Activated T-cell treated with anti-CD3 and anti-CD28 coated beads for 24 hours (primary cell): ENCODE data around the gene ITGA11.

Source experiments
- DNase-seq: peaks from one replicate; pipeline ENCODE4 v3.0.0-alpha.2; 2020; ENCODE audit warnings: low read depth

ITGA11 gene, protein sequence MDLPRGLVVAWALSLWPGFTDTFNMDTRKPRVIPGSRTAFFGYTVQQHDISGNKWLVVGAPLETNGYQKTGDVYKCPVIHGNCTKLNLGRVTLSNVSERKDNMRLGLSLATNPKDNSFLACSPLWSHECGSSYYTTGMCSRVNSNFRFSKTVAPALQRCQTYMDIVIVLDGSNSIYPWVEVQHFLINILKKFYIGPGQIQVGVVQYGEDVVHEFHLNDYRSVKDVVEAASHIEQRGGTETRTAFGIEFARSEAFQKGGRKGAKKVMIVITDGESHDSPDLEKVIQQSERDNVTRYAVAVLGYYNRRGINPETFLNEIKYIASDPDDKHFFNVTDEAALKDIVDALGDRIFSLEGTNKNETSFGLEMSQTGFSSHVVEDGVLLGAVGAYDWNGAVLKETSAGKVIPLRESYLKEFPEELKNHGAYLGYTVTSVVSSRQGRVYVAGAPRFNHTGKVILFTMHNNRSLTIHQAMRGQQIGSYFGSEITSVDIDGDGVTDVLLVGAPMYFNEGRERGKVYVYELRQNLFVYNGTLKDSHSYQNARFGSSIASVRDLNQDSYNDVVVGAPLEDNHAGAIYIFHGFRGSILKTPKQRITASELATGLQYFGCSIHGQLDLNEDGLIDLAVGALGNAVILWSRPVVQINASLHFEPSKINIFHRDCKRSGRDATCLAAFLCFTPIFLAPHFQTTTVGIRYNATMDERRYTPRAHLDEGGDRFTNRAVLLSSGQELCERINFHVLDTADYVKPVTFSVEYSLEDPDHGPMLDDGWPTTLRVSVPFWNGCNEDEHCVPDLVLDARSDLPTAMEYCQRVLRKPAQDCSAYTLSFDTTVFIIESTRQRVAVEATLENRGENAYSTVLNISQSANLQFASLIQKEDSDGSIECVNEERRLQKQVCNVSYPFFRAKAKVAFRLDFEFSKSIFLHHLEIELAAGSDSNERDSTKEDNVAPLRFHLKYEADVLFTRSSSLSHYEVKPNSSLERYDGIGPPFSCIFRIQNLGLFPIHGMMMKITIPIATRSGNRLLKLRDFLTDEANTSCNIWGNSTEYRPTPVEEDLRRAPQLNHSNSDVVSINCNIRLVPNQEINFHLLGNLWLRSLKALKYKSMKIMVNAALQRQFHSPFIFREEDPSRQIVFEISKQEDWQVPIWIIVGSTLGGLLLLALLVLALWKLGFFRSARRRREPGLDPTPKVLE

GRCh38 chr15:68431792-68432401, at the start of gene ITGA11:
Gene ITGA11, minus strand, starts transcription at chr15:68432163. Its CDS starts 97 bp downstream, at chr15:68432066.
- DNase-seq: no peak

DNA sequence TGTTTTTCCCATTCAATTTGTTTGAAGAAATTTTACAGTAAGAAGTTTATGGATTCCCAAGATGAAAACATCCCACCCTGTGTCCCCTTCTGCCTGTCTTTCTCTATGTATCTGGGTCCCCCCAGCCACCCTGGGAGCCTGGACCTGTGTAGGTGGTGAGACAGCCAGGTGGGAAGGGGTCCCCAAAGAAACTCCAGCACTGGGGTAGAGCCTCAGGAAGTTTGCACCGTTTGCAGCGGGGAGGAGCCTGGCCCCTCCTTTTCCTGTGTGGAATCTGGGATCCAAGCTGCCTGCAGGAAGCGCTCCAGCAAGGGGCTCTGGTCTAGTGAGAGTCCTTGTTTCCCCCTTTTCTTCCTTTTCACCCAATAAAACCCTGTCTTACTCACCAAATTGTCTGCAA, 49.4 kb upstream of the ITGA11 start:
- no peak for DNase-seq

DNA sequence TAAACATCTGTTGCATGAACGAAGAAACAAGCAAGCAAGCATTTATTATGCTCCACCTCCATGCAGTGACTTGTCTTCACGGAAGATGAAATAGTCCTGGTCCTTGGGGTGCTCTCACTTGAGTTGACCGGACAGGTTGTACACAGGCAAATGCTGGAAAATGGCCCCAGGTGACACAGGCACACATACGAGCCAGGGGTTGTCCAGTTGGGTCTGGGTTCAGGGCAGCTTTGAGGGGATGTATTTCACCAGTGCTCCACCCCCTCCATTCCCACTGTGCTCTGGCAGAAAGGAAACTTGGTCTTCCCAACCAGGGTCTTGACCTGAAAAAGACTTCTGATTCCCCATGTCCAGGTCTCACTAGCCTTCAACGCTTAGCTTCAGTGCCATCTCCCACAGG, 48.3 kb upstream of the ITGA11 start:
- no peak for DNase-seq

DNA sequence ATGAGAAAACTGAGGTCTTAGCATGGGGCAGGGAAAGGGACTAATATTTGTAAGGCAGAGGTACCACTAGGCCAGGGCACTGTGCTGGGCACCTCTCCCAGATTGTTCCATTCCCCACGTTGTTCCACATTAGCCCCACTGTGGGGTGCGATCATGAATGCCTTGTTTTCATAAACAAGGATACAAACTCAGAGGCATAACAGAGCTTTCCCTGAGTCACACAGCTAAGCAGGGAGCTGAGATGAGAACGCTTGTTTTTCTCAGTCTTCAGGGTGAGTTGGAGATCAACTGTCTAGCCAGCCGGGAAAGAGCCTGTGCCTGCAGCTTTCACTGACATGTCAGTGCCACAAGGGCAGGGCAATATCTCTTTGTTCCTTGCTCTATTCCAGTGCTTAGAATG, 47.9 kb upstream of the ITGA11 start:
- no peak for DNase-seq

DNA sequence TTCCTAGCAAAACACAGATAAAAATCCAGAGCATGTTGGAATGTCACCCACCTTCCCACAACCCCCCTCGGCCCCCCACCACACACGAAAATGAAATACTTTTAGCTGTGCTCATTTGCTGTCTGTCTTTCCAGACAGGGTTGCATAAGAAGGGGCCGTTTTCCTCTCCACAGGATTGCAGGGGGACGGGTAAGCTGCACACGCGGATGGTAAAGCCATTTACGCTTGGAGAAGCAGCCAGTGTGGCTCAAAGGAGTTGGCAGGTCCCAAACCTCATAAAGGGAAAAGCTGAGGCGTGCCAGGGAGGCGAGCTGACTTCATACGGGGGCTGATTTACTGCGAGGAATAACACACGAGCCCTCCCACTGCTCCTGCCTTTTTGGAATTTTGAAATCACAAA, 47.4 kb upstream of the ITGA11 start:
- no peak for DNase-seq

DNA sequence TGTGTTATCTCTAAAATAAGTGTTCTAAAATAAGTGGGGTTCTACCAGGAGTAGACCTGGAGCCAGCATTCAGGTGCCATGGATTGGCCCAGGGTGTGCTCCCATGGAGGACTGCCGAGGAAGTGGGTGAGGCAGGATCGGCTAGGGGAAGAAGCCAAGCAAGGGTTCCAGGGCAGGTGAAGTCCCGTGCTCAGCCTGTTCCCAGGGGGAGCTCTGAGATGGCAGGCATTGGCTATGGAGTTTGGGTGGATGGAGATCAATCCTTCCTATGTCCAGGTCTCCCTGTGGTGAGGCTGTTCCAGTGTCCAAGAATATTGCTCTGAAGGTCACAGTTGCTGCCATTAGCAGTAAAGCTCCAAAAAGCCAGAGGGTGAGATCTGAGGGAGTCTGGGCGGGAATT, 46.9 kb upstream of the ITGA11 start:
- DNase-seq: no peak

DNA sequence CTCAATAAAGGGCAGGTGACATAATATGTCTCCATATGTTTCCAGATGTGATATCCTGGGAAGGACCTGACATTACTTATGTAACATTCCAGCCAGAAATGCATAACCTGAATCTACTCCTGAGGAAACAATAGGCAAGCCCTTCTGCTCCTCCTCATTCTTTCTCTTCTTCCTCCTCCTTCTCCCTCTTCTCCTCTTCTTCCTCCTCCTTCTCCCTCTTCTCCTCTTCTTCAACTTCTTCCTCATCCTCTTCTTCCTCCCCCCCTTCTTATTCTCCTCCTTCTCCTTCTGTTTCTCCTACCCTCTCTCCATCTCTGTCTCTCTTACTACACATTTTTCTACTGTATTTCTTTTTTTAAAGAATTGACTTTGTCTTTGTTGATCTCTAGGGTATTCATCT, 43.5 kb upstream of the ITGA11 start:
- no peak for DNase-seq

GRCh38 chr15:68471541-68471940, 39.6 kb upstream of the ITGA11 start:
- no peak for DNase-seq

- DNase-seq: no peak
These were observed 39.0 kb upstream of the ITGA11 start for GRCh38 chr15:68470976-68471375.

DNA sequence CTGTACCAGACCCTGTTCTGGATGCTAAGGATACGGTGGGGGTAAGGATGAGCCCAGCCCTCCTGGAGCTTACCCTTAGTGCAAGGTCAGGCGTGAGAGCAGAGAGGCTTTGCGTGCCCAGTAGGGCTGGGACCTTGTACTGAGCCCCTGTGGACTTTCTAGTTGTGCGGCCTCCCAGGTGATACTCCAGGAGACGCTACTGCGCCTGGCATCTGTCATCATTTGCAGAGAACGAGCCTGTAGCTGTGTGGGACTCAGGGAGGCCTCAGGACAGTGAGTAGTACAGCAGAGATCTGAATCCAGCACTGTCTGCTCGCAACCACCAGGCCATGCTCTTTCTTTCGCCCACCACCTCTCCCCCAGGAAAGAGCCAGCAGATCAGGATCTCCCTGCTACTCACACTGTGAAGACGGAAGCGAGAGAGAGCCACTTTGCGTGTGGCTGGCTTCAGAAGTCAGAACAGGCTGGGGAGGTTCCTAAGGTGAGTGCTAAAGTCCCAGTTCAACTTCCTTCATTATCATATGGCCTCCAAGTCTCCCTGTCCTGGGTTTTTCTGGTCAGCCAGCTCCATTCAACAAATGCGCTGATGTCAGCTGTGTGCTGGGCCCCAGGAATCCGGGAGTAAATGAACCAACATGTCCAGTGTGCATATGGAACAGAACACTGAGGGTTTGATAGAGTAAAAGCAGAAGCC, 38.2 kb upstream of the ITGA11 start:
- DNase-seq: no peak

DNA sequence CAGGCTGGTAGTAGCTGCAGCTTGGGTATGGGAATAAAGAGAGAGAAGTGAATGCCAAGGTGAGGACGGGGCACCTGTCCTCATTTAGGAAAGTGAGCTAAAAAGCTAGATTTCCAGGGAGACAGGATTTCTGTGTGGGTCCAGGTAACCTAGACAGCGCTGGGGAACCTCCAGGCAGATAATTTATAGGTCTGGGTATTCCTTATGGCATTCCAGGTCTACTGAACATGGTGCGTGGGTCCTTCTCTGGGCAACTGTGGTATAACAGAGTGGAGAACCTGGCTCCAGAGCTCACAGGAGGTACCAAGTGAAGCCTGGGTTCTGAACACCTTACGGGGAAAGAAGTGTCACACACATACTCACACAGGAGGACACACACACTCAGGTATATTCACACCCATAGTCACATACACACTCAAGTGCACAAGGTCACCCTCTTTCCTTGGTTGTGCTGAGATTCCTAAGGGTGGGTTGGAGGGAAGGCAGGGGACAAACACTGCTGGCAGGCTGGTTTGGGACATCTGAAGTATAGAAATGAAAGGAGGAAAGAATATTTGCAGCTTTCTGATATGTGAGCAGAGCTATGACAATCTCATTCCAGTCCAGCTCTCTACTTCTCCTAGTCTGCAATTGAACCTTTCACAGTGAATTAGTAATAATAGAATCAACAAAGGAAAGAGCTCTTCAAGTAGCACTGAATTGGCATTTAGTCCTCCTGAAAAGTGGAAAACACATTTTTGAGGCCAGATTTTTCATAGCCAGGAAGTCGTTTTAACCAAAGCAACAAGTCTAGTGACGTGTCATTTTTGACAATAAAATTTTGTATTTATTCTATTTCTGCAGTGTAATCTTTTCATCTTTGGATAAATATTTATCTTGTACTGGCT, 37.4 kb upstream of the ITGA11 start:
- DNase-seq: no peak

- DNase-seq: no peak
These were observed 34.9 kb upstream of the ITGA11 start for GRCh38 chr15:68466876-68467275.

DNA sequence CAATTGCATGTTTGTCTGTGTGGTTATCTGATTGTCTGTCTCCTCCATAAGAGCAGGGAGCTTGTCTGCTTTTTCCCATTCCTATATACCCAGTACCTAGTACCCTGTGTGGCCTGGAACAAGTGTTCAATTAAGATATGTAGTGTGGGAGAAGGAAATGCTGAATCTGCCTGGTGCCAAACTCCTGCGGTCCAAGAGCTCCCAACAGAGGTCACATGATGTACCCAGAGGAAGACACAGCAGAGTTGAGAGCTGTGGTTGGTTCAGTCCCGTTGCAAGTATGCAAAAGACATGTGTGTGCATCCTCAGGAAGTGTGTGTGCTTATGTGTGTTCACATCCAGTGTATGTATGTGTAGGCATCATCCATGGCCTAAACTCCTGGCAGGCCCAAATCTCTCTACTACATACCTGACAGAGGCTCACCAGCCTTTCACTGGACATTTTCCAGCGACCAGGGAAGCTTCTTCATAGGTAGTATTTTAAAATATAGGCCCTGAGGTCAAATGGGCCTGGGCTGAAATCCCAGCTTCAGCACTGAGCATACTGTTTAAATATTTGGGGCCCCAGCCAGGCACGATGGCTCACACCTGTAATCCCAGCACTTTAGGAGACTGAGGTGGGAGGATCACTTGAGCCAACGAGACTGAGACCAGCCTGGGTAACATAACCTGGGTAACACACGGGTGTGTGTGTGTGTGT, 34.0 kb upstream of the ITGA11 start:
- no peak for DNase-seq

DNA sequence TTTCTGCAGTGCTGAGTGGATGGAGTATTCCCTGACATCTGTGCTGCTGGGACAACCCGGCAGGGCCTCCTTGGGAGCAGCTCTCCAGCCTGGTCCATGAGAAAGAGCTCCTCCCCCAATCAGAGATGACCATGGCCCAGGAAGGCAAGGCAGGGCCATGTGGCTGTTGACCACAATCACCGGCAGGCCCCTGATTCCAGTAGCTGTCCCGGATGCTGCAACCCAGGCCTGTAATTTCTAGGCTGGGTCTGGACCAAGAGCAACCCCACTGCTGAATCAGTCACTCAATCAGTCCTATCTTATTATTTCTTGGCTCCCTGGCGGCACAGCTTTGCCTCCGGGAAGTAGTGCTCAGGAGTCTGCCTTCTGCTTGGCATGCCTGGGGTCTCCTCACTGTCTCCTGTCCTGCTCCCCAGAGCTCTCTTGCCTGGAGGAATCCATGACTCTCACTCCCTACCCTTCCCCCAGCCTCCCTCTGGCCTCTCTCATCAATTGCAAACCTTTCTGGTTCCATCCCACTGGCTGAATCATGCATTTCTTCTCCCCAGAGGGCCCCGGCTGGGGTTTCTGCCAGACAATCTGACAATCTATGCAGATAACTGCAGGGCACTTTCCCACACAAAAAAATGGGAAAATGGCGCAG, 32.6 kb upstream of the ITGA11 start:
- no peak for DNase-seq

- DNase-seq: no peak
These were observed 32.0 kb upstream of the ITGA11 start for GRCh38 chr15:68463996-68464395.

DNA sequence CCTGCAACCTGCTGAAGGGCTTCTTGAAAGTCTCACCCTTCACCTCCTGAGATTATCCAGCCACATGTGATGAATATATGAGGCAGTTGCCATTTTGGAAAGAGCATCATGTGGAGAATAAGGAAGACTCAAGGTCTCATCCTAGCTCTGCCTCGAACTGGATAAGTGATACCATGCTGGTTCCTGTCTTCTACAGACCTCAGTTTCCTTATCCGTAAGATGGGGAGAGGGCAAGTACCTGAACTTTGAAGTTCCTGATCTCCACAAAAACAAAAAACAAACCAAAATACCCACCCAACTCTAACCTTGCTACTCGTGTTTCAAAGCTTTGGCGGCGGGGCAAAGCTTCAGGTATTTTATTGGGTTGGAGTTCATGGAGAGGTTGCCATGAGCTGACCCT, 31.5 kb upstream of the ITGA11 start:
- DNase-seq: no peak

- no peak for DNase-seq
These were observed 28.2 kb upstream of the ITGA11 start for GRCh38 chr15:68460166-68460565.

DNA sequence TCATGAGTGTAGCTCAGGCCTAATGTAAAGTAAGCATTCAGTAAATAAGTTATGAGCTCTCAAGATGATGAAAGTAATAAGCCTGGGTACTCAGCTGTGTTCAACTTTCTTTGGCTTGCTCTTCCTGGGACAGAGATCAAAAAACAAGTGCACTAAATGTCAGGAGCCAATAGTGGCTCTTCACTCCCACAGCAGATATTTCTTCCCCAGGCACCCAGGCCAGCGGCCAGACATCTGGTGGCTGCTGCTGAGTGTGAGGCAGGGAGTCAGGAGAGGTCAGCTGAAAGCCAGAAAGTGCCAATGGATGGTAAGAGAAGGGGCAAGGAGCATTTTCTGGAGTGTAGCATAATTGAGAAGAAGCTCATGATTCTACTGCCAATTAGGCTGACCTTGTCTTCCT, 18.2 kb upstream of the ITGA11 start:
- no peak for DNase-seq

GRCh38 chr15:68449389-68449788, 17.4 kb upstream of the ITGA11 start:
- DNase-seq: no peak
